BLaER1 (cell line): ENCODE results near the gene GRHL3.

Experiments
- H3K27ac ChIP-seq: shearing (Covaris generic); formaldehyde crosslinking; 2 replicates; pipeline ENCODE4 v1.8.1; 2022
- H3K27me3 ChIP-seq: shearing (Covaris generic); formaldehyde crosslinking; 2 replicates; pipeline ENCODE4 v1.8.1; 2022
- H3K36me3 ChIP-seq: shearing (Covaris generic); formaldehyde crosslinking; 2 replicates; pipeline ENCODE4 v1.8.1; 2022
- H3K4me1 ChIP-seq: shearing (Covaris generic); formaldehyde crosslinking; 2 replicates; pipeline ENCODE4 v1.8.1; 2022
- H3K4me2 ChIP-seq: shearing (Covaris generic); formaldehyde crosslinking; 2 replicates; pipeline ENCODE4 v1.8.1; 2022
- H3K4me3 ChIP-seq: shearing (Covaris generic); formaldehyde crosslinking; 2 replicates; pipeline ENCODE4 v1.8.1; 2022
- H3K9ac ChIP-seq: shearing (Covaris generic); formaldehyde crosslinking; 2 replicates; pipeline ENCODE4 v1.8.1; 2022
- H3K9me3 ChIP-seq: shearing (Covaris generic); formaldehyde crosslinking; 2 replicates; pipeline ENCODE4 v1.8.1; 2022
- H4K20me1 ChIP-seq: shearing (Covaris generic); formaldehyde crosslinking; 2 replicates; pipeline ENCODE4 v1.8.1; 2022
- Cebpa-rat ChIP-seq: shearing (Covaris generic); IDR thresholded peaks from 2 replicates; pipeline ENCODE4 v1.8.1; 2022

Gene GRHL3

DNA sequence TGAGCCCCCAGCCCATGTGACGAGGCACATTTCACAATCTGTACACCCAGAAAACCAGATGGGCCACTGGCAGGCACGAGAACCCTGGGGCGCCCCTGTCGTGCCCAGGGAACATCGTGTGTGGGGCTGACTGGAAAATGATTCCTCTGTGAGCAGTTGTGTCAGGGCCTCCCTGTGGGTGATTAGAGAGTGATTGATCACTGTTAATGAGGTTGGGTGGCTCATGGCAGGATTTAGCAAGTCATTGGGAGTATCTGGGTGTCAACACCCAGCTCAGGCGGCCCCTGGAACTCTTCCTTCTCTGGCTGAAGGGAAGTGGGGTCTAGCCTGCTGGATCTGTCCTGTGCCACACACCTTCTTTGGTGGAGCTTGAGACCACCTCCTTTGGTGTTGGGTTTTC lies 5.7 kb downstream of the GRHL3 start:
- H3K9me3 ChIP-seq, result no peaks in the 10 kb centered on the region
- no peak for TF ChIP-seq Cebpa-rat
- no peak overlapping the region for H3K4me2 ChIP-seq
- H3K4me3 ChIP-seq, result no peak overlapping the region
- peaks cover 24% of the 10 kb centered on the region for H3K4me1 ChIP-seq
- peaks cover 99% of the 10 kb centered on the region for H3K27me3 ChIP-seq
- no peak overlapping the region for H3K9ac ChIP-seq
- H4K20me1 ChIP-seq, result peaks cover 83% of the 10 kb centered on the region
- H3K36me3 ChIP-seq, result no peaks in the 10 kb centered on the region
- no peak overlapping the region for H3K27ac ChIP-seq

DNA sequence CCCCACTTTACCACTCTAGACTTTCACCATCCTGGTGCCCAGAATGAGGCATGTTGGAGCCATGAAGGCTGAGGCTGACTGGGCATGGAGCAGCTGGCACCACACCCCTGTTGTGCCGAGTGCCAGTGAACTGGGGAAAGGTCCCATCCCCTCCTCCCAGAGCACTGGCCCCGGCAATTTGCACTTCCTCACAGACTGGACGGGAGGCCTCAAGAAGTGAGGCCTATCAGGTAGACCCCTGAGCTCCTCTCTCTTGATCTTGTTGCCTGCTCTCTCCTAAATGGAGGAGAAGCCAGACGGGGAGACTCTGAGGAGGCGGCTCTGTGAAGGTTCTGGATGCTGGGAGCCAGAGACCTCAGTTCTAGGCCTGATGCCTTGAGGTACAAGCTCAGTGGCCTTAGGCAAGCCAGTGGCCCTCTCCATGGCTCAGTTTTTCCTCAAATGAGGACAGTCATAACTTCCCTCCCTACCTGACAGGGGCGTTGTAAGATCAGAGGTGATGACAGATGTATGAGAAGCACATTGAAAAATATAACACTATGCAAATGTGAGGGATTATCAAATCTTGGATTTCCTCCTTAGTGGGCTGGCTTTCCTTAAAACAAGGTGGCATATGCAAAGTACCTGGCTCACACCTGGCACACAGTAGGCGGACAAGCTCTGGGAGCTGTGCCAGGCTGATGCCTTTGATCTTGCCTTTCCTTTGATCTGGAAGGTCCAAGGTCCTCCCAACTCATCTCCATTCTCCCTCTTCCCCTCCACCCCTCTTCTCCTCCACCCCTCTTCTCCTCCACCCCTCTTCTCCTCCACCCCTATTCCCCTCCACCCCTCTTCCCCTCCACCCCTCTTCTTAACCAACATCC lies 6.7 kb downstream of the GRHL3 start:
- Histone ChIP-seq H3K4me2 (no peak overlapping the region), H3K9me3 (no peaks in the 10 kb centered on the region), H4K20me1 (peaks cover 74% of the 10 kb centered on the region), H3K36me3 (no peaks in the 10 kb centered on the region), H3K27ac (no peak overlapping the region), H3K4me3 (no peak overlapping the region), H3K27me3 (peaks cover 90% of the 10 kb centered on the region), H3K9ac (no peak overlapping the region), H3K4me1 (peaks cover 22% of the 10 kb centered on the region)
- TF ChIP-seq Cebpa-rat, result no peak

- no peak for TF ChIP-seq Cebpa-rat
- H3K9ac ChIP-seq, result no peak overlapping the region
- peaks cover 73% of the 10 kb centered on the region for H3K27me3 ChIP-seq
- peaks cover 6% of the 10 kb centered on the region for H3K4me1 ChIP-seq
- H4K20me1 ChIP-seq, result peaks cover 57% of the 10 kb centered on the region
- no peak overlapping the region for H3K4me3 ChIP-seq
- H3K4me2 ChIP-seq, result no peak overlapping the region
- no peaks in the 10 kb centered on the region for H3K36me3 ChIP-seq
- H3K27ac ChIP-seq, result no peak overlapping the region
- H3K9me3 ChIP-seq, result no peaks in the 10 kb centered on the region
These were observed 8.3 kb downstream of the GRHL3 start for GRCh38 chr1:24327486-24327885.

- no peak for TF ChIP-seq Cebpa-rat
- Histone ChIP-seq H3K4me2 (no peak overlapping the region), H3K9ac (no peak overlapping the region), H3K27ac (no peak overlapping the region), H3K4me1 (peaks cover 2% of the 10 kb centered on the region), H3K27me3 (peaks cover 71% of the 10 kb centered on the region), H4K20me1 (peaks cover 53% of the 10 kb centered on the region), H3K36me3 (no peaks in the 10 kb centered on the region), H3K9me3 (no peaks in the 10 kb centered on the region), H3K4me3 (no peak overlapping the region)
These were observed 8.7 kb downstream of the GRHL3 start for GRCh38 chr1:24327891-24328290.

- Histone ChIP-seq H4K20me1 (peaks cover 39% of the 10 kb centered on the region; the same call in 1 of the 2 replicates), H3K27ac (no peak overlapping the region), H3K4me2 (no peak overlapping the region), H3K4me3 (no peak overlapping the region), H3K36me3 (no peaks in the 10 kb centered on the region), H3K27me3 (peaks cover 60% of the 10 kb centered on the region), H3K4me1 (peaks cover 6% of the 10 kb centered on the region), H3K9ac (no peak overlapping the region), H3K9me3 (no peaks in the 10 kb centered on the region)
- no peak for TF ChIP-seq Cebpa-rat
These were observed 10.2 kb downstream of the GRHL3 start for GRCh38 chr1:24329331-24329730.

- no peak overlapping the region for H3K9ac ChIP-seq
- H3K27ac ChIP-seq, result no peak overlapping the region
- no peak for TF ChIP-seq Cebpa-rat
- no peak overlapping the region for H3K4me3 ChIP-seq
- no peaks in the 10 kb centered on the region for H3K36me3 ChIP-seq
- H3K9me3 ChIP-seq, result no peaks in the 10 kb centered on the region
- no peak overlapping the region for H3K4me2 ChIP-seq
- peaks cover 12% of the 10 kb centered on the region for H3K4me1 ChIP-seq
- H4K20me1 ChIP-seq, result peaks cover 32% of the 10 kb centered on the region; the same call in 1 of the 2 replicates
- H3K27me3 ChIP-seq, result peaks cover 54% of the 10 kb centered on the region
These were observed 10.8 kb downstream of the GRHL3 start for GRCh38 chr1:24329797-24330543.

DNA sequence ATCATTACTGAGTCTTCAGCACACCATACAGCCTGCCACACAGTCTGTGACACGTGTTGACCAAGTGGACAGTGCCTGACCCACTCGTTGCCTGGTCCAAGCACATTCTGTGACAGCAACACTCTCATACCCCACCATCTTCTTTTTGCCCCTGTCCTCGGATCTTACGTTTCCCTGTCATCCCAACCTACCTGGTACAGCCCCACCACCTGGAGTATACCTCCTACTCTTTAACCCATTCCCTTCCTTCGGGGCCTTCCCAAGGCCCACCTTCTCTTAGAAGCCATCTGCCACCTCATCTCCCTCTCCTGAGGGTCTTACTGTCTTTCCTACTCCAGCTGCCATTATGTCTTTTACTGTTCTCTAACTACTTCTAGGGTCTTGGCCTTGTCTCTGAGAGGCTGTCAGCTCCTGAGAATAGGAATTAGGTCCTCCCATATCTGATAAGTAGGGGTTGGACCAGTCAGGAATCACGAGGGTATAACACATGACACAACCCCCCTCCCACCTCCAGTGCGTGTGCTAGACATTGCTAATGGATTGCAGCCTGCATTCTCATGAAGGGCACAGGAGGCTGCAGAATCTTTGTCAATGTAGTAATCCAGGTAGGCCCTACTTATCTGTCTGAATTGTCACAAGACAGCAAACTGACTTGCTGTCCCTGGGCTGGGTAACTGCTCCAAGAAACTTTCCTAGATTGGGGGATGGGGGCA lies 13.0 kb downstream of the GRHL3 start:
- Histone ChIP-seq H3K9ac (no peak overlapping the region), H3K4me3 (no peak overlapping the region), H3K36me3 (no peaks in the 10 kb centered on the region), H3K9me3 (no peaks in the 10 kb centered on the region), H4K20me1 (peaks cover 26% of the 10 kb centered on the region; the same call in 1 of the 2 replicates), H3K4me2 (no peak overlapping the region), H3K4me1 (peaks cover 21% of the 10 kb centered on the region), H3K27me3 (peaks cover 33% of the 10 kb centered on the region), H3K27ac (no peak overlapping the region)
- TF ChIP-seq Cebpa-rat, result no peak

DNA sequence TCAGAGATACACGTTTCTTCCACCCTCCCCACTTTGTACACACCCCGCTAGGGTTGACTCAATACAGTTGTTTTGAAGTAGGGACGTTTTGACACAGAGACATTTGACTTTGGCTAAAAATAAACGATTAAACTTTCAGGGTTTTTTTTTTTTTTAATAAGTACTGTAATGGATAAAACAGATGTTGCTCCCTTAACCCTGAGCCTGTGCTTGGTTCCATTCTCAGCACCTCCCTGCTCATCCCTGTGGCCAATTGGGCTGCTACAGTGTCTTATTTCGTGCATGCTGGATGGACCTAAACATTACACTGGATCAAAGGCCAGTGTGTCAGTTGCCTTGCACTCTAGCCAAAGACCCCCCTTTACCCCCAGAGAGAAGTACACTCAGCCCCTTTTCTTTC lies 16.9 kb downstream of the GRHL3 start:
- TF ChIP-seq Cebpa-rat, result no peak
- Histone ChIP-seq H3K4me3 (no peak overlapping the region), H3K9me3 (no peaks in the 10 kb centered on the region), H3K4me1 (peaks cover 31% of the 10 kb centered on the region), H3K4me2 (no peak overlapping the region), H3K27ac (no peak overlapping the region), H3K36me3 (no peaks in the 10 kb centered on the region), H4K20me1 (peaks cover 15% of the 10 kb centered on the region; the same call in 1 of the 2 replicates), H3K27me3 (peaks cover 5% of the 10 kb centered on the region; the same call in 1 of the 2 replicates), H3K9ac (no peak overlapping the region)

- H3K4me1 ChIP-seq, result peaks cover 45% of the 10 kb centered on the region
- H3K9ac ChIP-seq, result no peak overlapping the region
- no peak for TF ChIP-seq Cebpa-rat
- H3K27ac ChIP-seq, result no peak overlapping the region
- H3K9me3 ChIP-seq, result no peaks in the 10 kb centered on the region
- H3K4me2 ChIP-seq, result no peak overlapping the region
- no peak overlapping the region for H3K4me3 ChIP-seq
- H4K20me1 ChIP-seq, result peaks cover 17% of the 10 kb centered on the region; the same call in 1 of the 2 replicates
- H3K27me3 ChIP-seq, result peaks cover 5% of the 10 kb centered on the region
- H3K36me3 ChIP-seq, result no peaks in the 10 kb centered on the region
These were observed 18.3 kb downstream of the GRHL3 start for GRCh38 chr1:24337455-24337854.
